PC-9 (cell line): ENCODE results near the gene TMPRSS12.

Source experiments
- CTCF ChIP-seq: fragments of 200-600 bp; sonication (generic); conservative IDR thresholded peaks from 2 replicates; pipeline ENCODE4 v1.6.1; 2017; ENCODE audit warnings: mixed run types, antibody characterized with exemption, mild to moderate bottlenecking, moderate library complexity
- EZH2 ChIP-seq: fragments of 200-600 bp; sonication (generic); IDR thresholded peaks from 2 replicates; pipeline ENCODE4 v1.8.0; 2017; ENCODE audit warnings: antibody characterized with exemption, low read depth

GRCh38 chr12:50839042-50839441 lies 3.7 kb upstream of the TMPRSS12 start:
- TF ChIP-seq CTCF (no peak), EZH2 (no peak)
